ENCODE results near the gene EOGT.

Gene EOGT

GRCh38 chr3:69013253-69014021 lies at the start of gene EOGT:
TSS of gene EOGT (minus strand) at chr3:69013684. CDS start at chr3:69009846, 3,838 bp downstream.
- DNase-seq (ENCODE audit: low spot score) = peak; percentile 77

- no peak for DNase-seq (ENCODE audit: low spot score)
Observed at GRCh38 chr3:69059688-69060087, 46.2 kb upstream of the EOGT start.

- no peak for DNase-seq (ENCODE audit: low spot score)
Observed at GRCh38 chr3:69058947-69059224, 45.4 kb upstream of the EOGT start.

- DNase-seq (ENCODE audit: low spot score) = no peak
Observed at GRCh38 chr3:69058180-69058946, 44.9 kb upstream of the EOGT start.

- DNase-seq (ENCODE audit: low spot score) = no peak
Observed at GRCh38 chr3:69052472-69052898, 39.0 kb upstream of the EOGT start.

- DNase-seq (ENCODE audit: low spot score) = peak; percentile 98
Observed at GRCh38 chr3:69051756-69052471, 38.4 kb upstream of the EOGT start, which contains the start of gene TMF1. TSS of gene TMF1 (minus strand) at chr3:69052333. CDS start at chr3:69052086, 247 bp downstream.

GRCh38 chr3:69048990-69049389 lies 35.5 kb upstream of the EOGT start:
- no peak for DNase-seq (ENCODE audit: low spot score)

GRCh38 chr3:69044608-69045007 lies 31.1 kb upstream of the EOGT start:
- DNase-seq (ENCODE audit: low spot score) = no peak

- DNase-seq (ENCODE audit: low spot score) = no peak
Observed at GRCh38 chr3:69033470-69033869, 20.0 kb upstream of the EOGT start.

GRCh38 chr3:69032737-69033136 lies 19.3 kb upstream of the EOGT start:
- no peak for DNase-seq (ENCODE audit: low spot score)

GRCh38 chr3:69032142-69032541 lies 18.7 kb upstream of the EOGT start:
- no peak for DNase-seq (ENCODE audit: low spot score)

GRCh38 chr3:69031635-69032034 lies 18.2 kb upstream of the EOGT start:
- no peak for DNase-seq (ENCODE audit: low spot score)

- no peak for DNase-seq (ENCODE audit: low spot score)
Observed at GRCh38 chr3:69020857-69021256, 7.4 kb upstream of the EOGT start.

GRCh38 chr3:69020424-69020823 lies 6.9 kb upstream of the EOGT start:
- DNase-seq (ENCODE audit: low spot score) = no peak

- no peak for DNase-seq (ENCODE audit: low spot score)
Observed at GRCh38 chr3:69016901-69017300, 3.4 kb upstream of the EOGT start.

- no peak for DNase-seq (ENCODE audit: low spot score)
Observed at GRCh38 chr3:69016102-69016501, 2.6 kb upstream of the EOGT start.

- DNase-seq (ENCODE audit: low spot score) = no peak
Observed at GRCh38 chr3:69014022-69014580, 617 bp upstream of the EOGT start.

- DNase-seq (ENCODE audit: low spot score) = no peak
Observed at GRCh38 chr3:69012800-69013252, 658 bp downstream of the EOGT start.

GRCh38 chr3:69012100-69012799 lies 1.2 kb downstream of the EOGT start:
- DNase-seq (ENCODE audit: low spot score) = no peak

- DNase-seq (ENCODE audit: low spot score) = no peak
Observed at GRCh38 chr3:69011096-69011730, 2.3 kb downstream of the EOGT start.
